KBM-7 (cell line): ENCODE results near the gene BAG5.

Source experiments
- DNase-seq: peaks from one replicate; pipeline ENCODE4 v3.0.0-alpha.2; 2015
- in situ Hi-C: fragments of 300-500 bp; cut with MboI; formaldehyde crosslinking; loops from 2 replicates; pipeline ENCODE4 v1.14.3; 2020; ENCODE audit warnings: low sequenced_read_pairs, low pct_unique_long_range_greater_than_20kb, mixed read lengths

BAG5 gene

DNA sequence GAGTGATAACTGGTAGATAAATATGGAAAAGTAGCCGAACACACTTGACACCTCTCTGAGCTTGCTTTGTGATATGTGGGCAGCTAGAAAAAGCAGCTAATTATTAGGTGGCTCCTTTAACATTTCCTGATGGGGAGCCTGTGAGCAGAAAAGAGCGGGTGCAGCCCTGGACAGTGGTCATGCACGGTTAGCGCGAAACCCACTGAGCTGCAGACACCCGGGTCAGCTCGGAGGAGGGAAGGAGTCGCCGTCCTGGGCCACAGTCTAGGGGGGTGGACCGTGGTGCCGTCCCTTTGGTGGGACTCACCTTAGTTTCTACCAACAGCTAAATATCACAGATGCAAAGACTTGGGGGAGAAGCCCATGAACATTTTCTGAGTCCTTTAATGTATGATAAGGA is 7.0 kb upstream of the BAG5 start:
- in situ Hi-C loops: no loop called here
- DNase-seq: no peak

DNA sequence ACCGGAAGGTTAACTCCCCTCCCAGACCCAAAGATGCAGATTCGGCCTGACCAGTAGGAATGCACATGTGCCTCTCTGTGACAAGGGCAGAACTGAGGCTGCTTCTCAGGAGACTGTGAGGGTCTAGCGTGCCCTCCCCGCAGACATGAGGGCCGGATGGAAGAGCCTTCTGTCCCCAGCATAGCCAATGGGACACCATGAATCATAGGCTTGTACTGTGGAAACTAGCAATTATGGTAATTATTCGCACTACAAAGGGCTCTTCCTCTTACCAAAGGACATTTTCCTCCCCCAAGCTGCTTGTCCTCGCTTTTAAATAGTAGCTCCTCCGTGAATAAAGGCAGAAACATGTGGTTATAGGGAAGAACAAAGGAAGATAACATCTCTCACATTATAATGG is 6.5 kb upstream of the BAG5 start:
- in situ Hi-C loops: no loop called here
- DNase-seq: peak; percentile 40

DNA sequence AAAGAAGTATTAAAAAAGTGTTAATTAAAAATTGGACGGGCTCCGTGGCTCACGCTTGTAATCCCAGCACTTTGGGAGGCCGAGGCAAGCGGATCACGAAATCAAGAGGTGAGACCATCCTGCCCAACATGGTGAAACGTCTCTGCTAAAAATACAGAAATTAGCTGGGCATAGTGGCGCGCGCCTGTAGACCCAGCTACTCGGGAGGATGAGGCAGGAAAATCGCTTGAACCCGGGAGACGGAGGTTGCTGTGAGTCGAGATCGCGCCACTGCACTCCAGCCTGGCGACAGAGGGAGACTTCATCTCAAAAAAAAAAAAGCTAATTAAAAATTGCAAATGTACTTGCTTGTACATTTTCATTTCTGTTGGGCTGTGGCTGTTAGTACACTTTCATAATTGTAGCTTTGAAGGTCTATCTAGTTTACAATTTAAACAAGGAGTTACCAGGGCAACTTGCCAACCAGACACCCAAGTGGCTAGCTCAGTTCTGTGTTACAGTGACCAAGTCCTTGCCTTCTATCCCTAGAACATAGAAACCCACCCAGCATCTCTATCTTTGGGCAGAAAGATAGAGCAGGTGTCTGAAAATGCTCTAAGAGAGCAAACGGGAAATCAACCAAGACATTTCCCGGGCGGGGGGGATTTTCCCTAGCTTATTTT is 1.5 kb upstream of the BAG5 start:
- in situ Hi-C loops: no loop called here
- peak; percentile 9 for DNase-seq

DNA sequence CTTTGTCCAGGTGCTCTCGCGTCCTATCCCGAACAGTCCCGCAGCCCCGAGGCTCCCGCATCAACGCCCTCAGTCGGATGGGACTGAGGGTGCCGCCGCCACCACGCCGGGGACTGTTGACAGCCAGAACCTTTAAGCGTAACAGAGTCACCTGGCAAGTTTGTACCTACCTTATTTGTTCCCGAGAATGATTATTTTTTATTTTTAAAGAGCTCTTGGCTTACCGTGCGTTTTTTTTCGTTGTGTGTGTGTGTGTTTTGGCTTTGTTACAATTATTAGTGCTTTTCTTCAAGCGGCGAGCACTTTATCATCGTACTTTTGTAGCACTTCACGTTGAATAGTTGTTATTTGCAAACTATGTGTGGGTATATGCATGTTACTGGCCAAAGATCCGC is 766 bp upstream of the BAG5 start:
- no peak for DNase-seq
- in situ Hi-C loops: no loop called here

DNA sequence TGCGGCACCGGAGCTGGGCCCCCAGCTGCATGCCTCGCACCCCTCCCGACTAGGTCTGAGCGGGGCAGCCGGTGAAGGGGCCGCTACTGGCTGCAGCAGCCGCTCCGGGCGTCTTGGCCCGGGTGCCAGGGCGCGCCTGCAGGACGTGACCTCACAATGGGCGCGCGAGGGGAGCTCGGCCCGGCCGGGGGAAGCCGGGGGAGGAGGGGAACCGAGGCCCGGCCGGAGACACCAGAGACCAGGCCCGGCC is 353 bp downstream of the BAG5 start:
- in situ Hi-C loops: no loop called here
- DNase-seq: no peak

DNA sequence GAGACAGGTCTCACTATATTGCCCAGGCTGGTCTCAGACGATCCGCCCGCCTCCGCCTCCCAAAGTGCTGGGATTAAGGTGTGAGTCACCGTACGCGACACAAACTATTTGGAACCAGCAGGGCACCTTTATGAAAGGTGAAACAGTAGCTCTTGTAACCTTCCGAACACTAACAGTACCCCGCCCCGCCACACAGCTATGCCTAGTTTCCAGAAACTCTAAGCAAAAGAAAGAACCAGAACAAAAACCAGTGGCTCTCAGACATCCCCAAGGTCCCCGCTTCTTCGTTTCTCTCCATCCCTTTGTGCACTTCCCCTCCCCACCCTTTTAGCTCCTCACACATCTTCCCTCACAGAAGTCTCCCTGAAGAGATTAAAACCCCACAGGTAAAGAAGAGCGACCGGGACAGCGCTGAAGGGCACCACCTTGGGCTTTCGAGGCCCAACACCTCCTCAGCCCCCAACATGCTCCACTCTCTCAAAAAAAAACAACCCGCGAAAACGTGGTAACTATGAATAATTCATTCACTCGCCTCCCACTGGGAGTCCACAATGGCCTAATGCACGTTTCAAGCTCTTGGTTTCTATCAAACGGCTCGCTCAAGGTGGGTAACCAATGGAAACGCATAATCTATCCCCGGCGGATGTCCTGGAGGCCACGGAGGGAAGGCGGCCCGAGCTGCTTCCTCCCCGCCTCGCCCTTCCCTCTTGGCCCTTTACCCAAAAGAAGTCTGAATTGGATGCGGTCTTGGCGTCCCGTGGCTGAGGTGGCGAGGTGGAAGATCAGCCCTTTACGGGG is 877 bp downstream of the BAG5 start:
- DNase-seq: peak; percentile 65

DNA sequence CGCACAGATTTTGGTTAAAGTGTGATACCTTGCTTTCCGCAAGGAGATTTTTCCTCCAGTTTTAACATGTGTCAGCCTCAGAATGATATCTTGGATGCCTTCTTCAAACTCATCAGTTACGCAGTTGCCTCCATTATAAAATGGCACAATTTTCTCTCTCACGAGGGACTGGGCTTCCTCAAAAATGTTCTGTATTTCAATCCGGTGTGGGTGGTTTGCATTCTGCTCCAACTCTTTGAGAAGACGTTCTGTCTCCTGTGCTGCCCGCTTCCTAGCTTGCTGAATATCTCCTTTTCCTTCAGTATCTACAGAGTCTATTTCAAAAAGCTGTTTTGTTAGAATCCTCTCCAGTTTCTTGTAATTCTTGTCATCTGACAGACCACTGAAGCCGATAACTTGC is 1.8 kb downstream of the BAG5 start:
- in situ Hi-C loops: no loop called here
- DNase-seq: no peak

More for the DNA sequence above, 877 bp downstream of the BAG5 start:
- in situ Hi-C loops: no loop called here

DNA sequence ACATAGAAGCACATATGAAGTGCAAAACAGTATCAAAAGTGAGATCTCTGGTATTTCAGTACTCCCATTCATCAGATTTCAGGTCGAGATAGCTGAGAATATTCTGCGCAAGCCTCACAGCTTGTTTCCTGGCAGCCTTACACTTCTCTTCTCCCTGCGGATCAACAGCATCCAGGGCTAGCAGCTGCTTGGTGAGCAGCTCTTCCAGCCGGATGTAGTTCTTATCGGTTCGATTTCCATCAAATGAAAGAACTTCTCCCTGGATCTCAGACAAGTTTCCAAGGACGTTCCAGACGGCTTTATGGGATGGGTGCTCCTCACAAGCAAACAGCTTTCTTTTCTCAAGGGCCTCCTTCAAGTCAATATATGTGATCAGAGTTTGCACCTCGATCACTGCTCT is 2.7 kb downstream of the BAG5 start:
- in situ Hi-C loops: no loop called here
- no peak for DNase-seq

DNA sequence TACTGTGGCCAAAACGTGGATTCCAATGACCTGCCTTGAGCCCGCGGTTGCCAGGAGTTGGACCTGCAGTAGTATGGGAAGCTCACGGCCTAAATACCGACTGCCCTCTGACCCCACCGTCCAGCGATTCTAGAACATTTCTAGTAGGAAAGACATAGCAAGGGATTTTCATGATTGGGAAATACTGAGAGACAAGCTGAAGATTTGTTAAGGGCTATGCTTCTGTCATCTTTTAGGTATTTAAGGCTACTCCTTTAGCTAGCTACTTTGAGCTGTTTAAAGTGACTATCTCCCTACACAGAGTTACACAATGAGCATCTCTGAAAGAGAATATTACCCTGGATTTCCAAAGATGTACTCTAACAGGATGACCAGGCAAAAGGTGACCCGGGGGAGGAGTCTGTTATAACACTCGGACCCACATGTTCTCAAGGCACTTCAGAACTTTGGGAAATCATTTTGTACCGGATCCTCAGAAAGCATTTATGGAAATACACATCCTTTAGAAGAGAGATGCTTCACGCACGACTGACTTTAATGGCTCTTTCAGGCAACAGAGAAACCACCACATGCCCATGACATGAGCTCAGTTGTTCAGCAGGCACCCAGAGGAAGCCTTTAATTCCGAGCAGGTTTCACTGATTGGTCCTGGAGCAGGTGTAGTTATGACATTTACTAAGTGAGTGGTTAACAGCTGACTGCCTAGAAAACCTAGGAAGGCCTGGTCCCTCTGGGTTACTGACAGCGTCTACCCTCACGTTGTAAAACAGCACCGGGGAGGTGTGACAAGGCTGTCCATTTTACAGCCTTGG is 4.2 kb downstream of the BAG5 start:
- in situ Hi-C loops: no loop called here

DNA sequence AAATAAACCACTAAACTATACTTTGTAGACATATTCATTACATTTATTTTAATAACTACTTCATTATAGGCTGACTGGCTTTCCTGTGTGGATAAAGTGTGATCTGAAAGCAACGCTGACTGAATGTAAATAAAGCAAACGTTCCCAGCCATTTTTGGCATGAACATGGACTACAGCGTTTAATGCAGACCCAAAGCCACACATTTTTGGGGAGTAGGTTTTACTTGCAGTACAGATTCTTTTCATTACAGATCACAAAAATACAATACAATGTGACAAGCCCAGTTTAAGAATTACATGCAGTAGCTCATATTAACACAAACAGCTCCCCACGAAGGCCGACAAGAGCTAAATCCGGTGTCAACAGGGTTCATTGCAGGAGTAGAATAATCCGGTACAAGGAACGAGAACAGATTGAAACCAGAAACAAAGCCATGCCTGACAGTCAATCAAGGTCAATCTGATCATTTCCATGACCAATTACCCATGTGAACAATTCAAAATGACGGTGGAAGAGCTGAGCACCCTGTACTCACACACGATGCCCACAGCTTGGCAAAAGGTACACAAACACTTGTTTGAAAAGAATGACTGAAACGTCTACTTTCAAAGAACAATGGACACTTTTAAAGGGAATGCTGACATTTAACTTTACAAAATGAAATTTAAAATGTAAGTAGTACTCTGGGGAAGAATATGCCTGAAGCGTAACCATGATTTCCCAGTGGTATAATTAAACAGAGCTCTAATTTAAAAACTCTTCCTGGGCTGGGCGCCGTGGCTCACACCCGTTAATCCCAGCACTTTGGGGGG is 5.3 kb downstream of the BAG5 start:
- no peak for DNase-seq
- in situ Hi-C loops: no loop called here

More for the DNA sequence above, 4.2 kb downstream of the BAG5 start:
- peak; percentile 75 for DNase-seq

DNA sequence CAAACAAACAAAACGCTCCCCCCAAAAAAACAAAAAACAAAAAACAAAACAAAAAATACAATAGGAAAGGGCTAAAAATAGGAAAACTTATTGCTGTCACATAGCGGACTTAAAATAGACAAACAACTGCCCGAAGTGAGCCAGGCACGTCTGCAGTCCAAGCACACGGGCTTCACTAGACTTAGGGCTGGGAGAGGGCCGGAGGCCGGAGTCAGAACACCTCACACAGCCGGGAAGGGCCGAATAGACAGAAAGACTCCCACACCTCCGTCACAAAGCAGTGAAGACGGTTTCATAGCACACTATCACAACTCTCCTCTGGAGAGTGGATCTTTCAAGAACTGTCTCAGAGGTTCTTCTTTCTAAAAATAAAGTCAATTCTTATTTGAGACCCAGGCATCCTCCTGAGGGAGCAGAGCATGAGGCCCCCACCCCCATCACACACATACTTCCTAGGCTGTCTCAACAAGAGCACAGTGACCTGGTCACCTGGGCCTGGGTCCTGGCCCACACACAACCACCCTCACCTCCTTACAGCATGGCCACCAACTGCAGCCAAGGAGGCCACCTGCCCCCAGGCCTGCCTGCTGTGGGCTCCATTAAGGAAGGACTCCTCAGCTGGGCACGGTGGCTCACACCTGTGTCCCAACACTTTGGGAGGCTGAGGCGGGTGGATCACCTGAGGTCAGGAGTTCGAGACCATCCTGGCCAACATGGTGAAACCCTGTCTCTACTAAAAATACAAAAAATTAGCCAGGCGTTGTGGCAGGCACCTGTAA is 6.7 kb downstream of the BAG5 start:
- DNase-seq: no peak
- in situ Hi-C loops: no loop called here

DNA sequence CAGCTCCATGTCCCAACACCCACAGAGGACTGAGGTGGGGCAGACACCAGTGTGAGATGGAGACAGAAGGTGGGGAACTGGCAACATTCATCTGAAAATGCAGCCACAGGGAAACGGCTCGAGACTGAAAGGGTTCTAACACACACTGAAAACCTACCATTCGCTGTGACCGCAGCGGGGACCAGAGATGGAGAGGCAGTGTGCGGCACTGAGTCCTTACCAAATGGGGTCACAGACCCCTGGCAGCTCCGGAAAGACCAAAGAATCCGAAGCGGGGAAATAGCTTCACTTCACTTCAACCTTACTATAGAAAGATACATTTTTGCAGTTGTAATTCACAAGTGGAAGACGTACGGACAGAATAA is 9.6 kb downstream of the BAG5 start:
- DNase-seq: no peak
- in situ Hi-C loops: no loop called here

DNA sequence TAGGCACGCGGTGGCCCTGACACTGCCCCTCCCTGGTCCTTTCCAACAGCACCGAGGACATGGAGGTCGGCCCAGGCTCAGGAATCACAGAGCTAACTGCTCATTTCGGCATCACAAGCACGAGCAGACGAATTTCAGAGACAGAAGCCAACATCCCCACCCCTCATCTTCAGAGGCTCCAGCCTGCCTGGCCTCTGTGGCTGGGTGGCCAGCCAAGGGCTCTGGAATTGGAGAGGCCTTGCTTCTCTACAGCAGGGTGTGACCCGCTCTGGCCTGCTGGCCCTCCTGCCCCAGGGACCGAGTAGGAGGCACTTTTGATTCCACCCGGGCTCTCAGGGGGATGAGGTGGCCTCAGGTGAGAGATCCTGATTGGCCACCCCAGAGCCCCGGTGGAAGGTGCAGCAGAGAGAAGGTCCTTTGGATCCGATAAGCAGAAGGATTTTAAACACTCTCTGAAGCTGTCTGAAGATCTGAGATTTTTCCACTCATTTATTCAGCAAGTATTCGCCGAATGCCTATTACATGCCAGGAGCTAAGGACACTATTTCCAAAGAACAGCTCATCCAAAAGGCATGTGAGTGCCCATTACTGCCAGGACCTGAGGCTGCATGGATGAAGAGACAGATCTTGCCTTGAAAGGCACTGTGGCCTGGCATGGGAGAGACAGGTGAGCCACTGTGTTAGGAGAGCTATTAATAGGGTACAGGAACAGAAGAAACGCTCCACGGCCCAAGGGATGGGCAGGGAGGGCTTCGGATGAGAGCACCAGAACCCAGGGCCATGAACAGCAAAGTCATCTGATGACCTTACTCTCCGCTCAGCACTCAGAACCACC is 10.2 kb downstream of the BAG5 start:
- in situ Hi-C loops: no loop called here
- no peak for DNase-seq

DNA sequence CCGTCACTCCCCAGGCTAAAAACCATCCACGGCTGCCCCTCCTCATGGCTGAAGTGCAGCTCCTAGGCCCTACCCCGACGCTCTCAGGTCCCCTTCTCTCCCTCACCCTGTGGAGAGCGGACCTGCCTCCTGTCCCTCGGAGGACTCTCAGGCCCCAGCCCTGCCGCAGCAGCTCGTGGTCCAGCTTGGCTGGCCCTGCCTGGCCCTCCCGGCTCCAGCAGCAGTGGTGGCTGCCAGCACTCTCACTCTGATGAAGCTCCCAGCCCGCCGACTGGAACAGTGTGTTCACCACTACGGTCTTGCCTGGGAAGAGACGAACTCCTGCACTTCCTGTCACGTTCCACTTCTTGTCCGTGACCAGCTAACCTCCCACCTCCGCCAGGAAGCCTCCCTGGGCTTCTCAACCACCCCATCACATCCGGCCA is 11.1 kb downstream of the BAG5 start:
- in situ Hi-C loops: no loop called here
- DNase-seq: no peak

DNA sequence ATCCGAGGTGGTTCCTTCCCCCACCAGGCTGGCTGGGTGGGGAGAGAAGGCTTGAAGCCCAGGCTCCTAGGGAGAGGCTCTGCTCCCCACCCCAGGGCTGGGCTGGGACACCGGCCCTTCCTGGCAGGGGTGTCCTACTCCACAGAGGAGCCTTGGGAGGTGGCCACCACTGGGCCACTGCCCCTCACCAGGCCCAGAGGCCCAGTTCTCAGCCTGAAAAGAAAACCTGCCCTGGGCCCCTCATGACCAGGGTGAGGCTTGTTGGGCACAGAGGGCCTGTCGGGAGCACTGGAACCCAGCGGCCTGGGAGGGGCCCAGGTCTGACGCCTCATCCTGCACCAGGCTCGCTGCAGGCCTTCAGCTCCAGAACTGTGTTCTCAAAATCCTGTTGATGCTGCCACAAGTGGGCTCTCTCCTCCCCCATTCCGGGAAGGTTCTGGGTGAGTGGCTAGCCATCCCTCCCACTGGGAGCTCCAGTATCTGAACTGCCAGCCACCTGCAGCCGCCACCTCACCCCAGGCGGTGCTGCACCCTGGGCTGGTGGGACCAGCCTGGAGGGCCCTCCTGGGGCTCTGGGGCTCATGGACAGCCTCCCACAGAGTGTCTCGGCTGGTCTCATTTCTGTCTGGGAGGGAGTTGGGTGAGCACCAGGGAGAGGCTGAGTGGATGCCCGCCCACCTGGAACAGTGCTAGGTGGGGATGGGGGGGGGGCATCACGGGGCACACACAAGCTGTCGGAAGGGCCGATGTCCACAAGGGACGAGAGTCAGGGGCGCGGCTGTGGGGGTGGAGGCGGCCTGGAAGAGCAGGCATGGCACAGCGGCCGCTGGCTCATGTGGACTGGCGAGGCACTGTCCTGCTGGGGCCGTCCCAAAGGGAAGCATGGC is 11.8 kb downstream of the BAG5 start:
- in situ Hi-C loops: no loop called here
- DNase-seq: no peak

DNA sequence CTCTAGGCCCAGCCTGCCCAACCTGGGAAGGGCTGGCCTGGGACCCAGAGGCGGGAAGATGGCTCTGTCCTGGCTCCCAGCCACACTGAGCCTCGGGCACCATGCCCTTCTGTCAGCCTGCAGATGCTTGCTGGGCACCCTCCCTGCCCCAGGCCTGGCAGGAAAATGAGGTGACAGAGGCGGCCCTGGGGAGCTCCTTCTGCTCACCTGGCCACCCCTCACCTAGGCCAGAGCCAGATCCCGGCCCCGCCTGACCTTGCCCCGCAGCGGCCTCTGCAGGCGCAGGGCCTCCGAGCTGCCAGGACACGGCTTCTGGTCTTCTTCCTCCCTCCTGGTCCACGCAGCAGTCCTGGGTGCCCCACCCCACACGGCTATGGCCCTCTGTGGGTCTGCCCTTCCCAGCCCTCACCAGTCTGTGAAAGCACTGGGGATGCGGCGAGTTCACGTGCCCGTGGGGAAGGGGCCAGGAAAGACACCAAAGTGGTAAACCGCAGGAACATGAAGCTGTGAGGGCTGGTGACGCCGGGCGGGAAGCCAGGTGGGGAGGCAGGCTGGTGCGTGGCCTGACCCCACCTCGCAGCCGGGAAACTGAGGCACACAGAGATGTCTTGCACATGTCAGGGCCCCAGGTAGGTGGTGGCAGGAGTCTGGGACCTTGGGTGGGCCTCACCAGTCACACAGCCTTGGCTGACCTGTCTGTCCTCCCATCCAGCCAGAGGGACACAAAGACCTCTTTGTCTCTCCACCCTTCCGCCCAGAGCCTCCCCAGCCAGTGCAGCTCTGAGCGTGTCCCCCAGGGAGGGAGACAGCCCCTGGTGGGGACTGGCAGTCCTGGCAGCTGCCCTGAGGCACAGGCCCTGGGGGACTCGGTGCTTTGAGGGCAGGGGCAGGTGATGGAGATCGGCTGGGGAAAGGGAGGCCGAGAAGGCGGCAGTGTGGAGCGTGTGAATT is 12.8 kb downstream of the BAG5 start:
- DNase-seq: no peak
- in situ Hi-C loops: no loop called here
